WERI-Rb-1 (cell line): ENCODE data around the gene TSPAN14.
A peak's percentile ranks its signal among the peaks of the same experiment; 100 is the strongest.

Experiments used
- DNase-seq: peaks from one replicate; pipeline ENCODE4 v3.0.0-alpha.2; 2020
- H3K27ac ChIP-seq: fragments of 250-450 bp; sonication (Bioruptor Pico); 2 replicates; pipeline ENCODE4 v1.5.1; 2020; ENCODE audit warnings: mild to moderate bottlenecking, moderate library complexity
- H3K27me3 ChIP-seq: fragments of 250-450 bp; sonication (Bioruptor Pico); 2 replicates; pipeline ENCODE4 v1.5.1; 2021; ENCODE audit warnings: mild to moderate bottlenecking, low read depth, moderate library complexity; ENCODE audit not compliant: insufficient read depth, severe bottlenecking
- H3K36me3 ChIP-seq: fragments of 250-450 bp; sonication (Bioruptor Pico); 2 replicates; pipeline ENCODE4 v1.5.1; 2020; ENCODE audit warnings: mild to moderate bottlenecking, moderate library complexity
- H3K4me3 ChIP-seq: 2 replicates; pipeline ENCODE4 v1.5.1; 2011; ENCODE audit warnings: low read depth, mild to moderate bottlenecking, control low read depth, low read length
- H3K9me3 ChIP-seq: fragments of 250-450 bp; sonication (Bioruptor Pico); 2 replicates; pipeline ENCODE4 v1.5.1; 2021; ENCODE audit warnings: mild to moderate bottlenecking, moderate library complexity; ENCODE audit not compliant: severe bottlenecking
- CTCF ChIP-seq: IDR thresholded peaks from 2 replicates; pipeline ENCODE4 v1.5.1; 2011; ENCODE audit warnings: low read depth, mild to moderate bottlenecking, control low read depth, inconsistent platforms, low read length

The TSPAN14 gene

DNA sequence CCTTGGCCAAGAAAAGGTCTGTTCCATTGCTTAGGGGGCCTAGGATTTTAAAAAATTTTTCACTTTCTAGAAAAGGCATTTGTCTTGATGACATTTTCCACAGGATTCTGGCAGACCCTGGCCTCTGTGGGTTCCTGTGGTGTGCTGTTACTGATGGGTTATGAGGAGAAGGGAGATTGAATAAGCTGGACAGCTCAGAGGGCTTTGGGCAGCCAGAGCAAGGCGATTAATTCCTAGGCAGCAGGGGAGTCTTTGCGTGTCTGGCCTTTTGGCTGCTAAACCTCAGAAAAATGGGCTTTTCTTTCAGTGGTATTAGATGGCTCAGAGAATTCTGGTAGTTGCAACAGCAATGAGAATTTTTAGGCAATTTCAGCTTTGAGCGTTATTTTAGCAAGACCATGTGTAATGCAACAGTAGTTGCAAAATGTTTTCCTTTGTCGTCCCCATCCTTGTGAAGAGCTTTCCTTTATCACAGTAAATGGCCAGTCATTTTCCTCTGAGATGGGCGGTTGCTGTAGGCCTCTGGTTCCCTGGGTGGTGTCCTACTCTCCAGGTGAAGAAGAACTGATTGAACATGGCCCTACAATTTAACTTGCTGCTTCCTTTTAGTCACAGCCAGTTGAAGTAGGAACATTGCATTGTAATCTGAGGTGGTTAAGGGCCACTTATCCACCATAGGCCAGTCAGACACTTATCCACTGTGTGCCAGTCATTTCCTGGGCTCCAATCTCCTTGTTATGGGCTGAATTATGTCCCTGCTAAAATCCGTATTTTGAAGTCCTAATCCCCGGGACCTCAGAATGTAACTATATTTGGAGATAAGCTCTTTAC lies 126.7 kb downstream of the TSPAN14 start:
- H3K4me3 ChIP-seq = no peak overlapping the region
- H3K9me3 ChIP-seq = no peaks in the 10 kb centered on the region
- H3K36me3 ChIP-seq = no peaks in the 10 kb centered on the region
- H3K27me3 ChIP-seq = no peaks in the 10 kb centered on the region
- peak overlapping the region; percentile 0; the same call in 1 of the 2 replicates for H3K27ac ChIP-seq
- no peak for TF ChIP-seq CTCF
- peak; percentile 45 for DNase-seq

DNA sequence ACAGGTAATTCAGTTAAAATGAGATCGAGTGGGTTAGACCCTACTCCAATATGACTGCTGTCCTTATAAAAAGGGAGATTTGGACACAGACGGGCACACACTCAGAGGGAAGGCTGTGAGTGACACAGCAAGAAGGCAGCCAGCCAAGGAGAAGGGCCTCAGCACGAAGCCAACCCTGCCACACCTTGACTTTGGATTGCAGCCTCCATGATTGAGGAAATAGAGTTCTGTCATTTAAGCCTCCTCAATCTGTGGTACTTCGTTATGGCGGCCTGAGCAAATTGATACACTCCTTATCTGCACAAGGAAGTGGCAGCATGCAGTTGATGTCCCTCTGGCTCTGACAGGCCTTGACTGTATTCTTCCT lies 127.3 kb downstream of the TSPAN14 start:
- H3K36me3 ChIP-seq = no peaks in the 10 kb centered on the region
- no peaks in the 10 kb centered on the region for H3K27me3 ChIP-seq
- TF ChIP-seq CTCF = no peak
- peak overlapping the region; percentile 0; the same call in 1 of the 2 replicates for H3K27ac ChIP-seq
- H3K9me3 ChIP-seq = no peaks in the 10 kb centered on the region
- peak; percentile 41 for DNase-seq
- H3K4me3 ChIP-seq = no peak overlapping the region

- Histone ChIP-seq H3K27ac (no peak overlapping the region), H3K9me3 (no peaks in the 10 kb centered on the region), H3K27me3 (no peaks in the 10 kb centered on the region), H3K4me3 (no peak overlapping the region), H3K36me3 (no peaks in the 10 kb centered on the region)
- TF ChIP-seq CTCF = no peak
- DNase-seq = no peak
These were observed 128.3 kb downstream of the TSPAN14 start for GRCh38 chr10:80582286-80582960.
